Measurements from ENCODE around the gene AP2A1.

AP2A1 gene

GRCh38 chr19:49843265-49843664 lies 76.5 kb downstream of the AP2A1 start:
- TF ChIP-seq USF1 (IDR thresholded peaks at IDR 0.05): no peak
- no peak for TF ChIP-seq TCF12 (IDR thresholded peaks at IDR 0.05; ENCODE audit: low read depth)
- no peak for TF ChIP-seq NFIC (IDR thresholded peaks at IDR 0.05)
- no peak for TF ChIP-seq CREB1 (IDR thresholded peaks at IDR 0.05; ENCODE audit: low read depth)
- TF ChIP-seq TEAD4 (IDR thresholded peaks at IDR 0.05): no peak
- no peak for TF ChIP-seq TAF1 (IDR thresholded peaks at IDR 0.05; ENCODE audit: low read depth)
- TF ChIP-seq FOXM1 (IDR thresholded peaks at IDR 0.05; ENCODE audit: borderline replicate concordance, low read depth): no peak

GRCh38 chr19:49844138-49845095 lies 77.6 kb downstream of the AP2A1 start:
- TF ChIP-seq REST (IDR thresholded peaks at IDR 0.05; ENCODE audit: low read depth) (no peak), EP300 (IDR thresholded peaks at IDR 0.05; ENCODE audit: borderline replicate concordance) (no peak)

GRCh38 chr19:49845414-49845813 lies 78.6 kb downstream of the AP2A1 start:
- no peak for TF ChIP-seq MAX (IDR thresholded peaks at IDR 0.05)
- no peak for TF ChIP-seq FOXM1 (IDR thresholded peaks at IDR 0.05; ENCODE audit: borderline replicate concordance, low read depth)
- TF ChIP-seq ZBTB7A (IDR thresholded peaks at IDR 0.05; ENCODE audit: low read depth): no peak

- no peak for TF ChIP-seq CREB1 (IDR thresholded peaks at IDR 0.05; ENCODE audit: low read depth)
- TF ChIP-seq USF1 (IDR thresholded peaks at IDR 0.05): no peak
- no peak for TF ChIP-seq EP300 (IDR thresholded peaks at IDR 0.05; ENCODE audit: borderline replicate concordance)
- no peak for TF ChIP-seq CEBPB (IDR thresholded peaks at IDR 0.05)
- no peak for TF ChIP-seq TCF12 (IDR thresholded peaks at IDR 0.05; ENCODE audit: low read depth)
Measured at GRCh38 chr19:49846408-49846807, 79.6 kb downstream of the AP2A1 start.

GRCh38 chr19:49847731-49848696 lies 81.2 kb downstream of the AP2A1 start:
- TF ChIP-seq CEBPB (IDR thresholded peaks at IDR 0.05) (no peak), CREB1 (IDR thresholded peaks at IDR 0.05; ENCODE audit: low read depth) (no peak), MAX (IDR thresholded peaks at IDR 0.05) (peak; percentile 12), USF1 (IDR thresholded peaks at IDR 0.05) (peak; percentile 79)

GRCh38 chr19:49848938-49849337 lies 82.1 kb downstream of the AP2A1 start:
- TF ChIP-seq ZBTB7A (IDR thresholded peaks at IDR 0.05; ENCODE audit: low read depth) (no peak), TAF1 (IDR thresholded peaks at IDR 0.05; ENCODE audit: low read depth) (no peak), EGR1 (IDR thresholded peaks at IDR 0.05) (no peak), FOXM1 (IDR thresholded peaks at IDR 0.05; ENCODE audit: borderline replicate concordance, low read depth) (no peak), EP300 (IDR thresholded peaks at IDR 0.05; ENCODE audit: borderline replicate concordance) (no peak), YY1 (IDR thresholded peaks at IDR 0.05; ENCODE audit: low read depth) (no peak), REST (IDR thresholded peaks at IDR 0.05; ENCODE audit: low read depth) (no peak), MAX (IDR thresholded peaks at IDR 0.05) (no peak), CEBPB (IDR thresholded peaks at IDR 0.05) (no peak), CREB1 (IDR thresholded peaks at IDR 0.05; ENCODE audit: low read depth) (no peak), NFIC (IDR thresholded peaks at IDR 0.05) (no peak), RAD21 (IDR thresholded peaks at IDR 0.05; ENCODE audit: low read depth) (no peak), USF1 (IDR thresholded peaks at IDR 0.05) (no peak), TEAD4 (IDR thresholded peaks at IDR 0.05) (no peak)

Data from Ishikawa (cell line).